ENCODE results near the gene PUS7.

DNA sequence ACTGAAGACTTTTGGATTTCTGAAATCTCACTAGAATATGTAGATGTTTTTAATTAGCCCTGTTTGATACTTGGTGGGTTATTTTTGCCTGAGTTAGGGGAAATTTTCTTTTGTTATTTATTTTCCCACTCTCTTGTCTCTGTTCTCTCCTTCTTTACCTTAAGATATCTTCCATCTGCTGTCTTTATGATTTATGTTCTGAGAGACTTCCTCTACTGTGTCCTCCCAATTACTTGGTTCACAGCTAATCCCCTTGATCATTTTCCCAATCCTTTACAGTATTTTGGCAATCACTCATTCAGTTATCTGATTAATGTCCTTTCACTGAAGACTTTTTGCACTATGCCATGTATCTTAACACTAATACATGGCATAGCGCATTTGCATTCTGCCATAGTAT is 83.8 kb downstream of the PUS7 start:
- TF ChIP-seq, protein P1, sequence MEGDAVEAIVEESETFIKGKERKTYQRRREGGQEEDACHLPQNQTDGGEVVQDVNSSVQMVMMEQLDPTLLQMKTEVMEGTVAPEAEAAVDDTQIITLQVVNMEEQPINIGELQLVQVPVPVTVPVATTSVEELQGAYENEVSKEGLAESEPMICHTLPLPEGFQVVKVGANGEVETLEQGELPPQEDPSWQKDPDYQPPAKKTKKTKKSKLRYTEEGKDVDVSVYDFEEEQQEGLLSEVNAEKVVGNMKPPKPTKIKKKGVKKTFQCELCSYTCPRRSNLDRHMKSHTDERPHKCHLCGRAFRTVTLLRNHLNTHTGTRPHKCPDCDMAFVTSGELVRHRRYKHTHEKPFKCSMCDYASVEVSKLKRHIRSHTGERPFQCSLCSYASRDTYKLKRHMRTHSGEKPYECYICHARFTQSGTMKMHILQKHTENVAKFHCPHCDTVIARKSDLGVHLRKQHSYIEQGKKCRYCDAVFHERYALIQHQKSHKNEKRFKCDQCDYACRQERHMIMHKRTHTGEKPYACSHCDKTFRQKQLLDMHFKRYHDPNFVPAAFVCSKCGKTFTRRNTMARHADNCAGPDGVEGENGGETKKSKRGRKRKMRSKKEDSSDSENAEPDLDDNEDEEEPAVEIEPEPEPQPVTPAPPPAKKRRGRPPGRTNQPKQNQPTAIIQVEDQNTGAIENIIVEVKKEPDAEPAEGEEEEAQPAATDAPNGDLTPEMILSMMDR (IDR thresholded peaks at IDR 0.05) = no peak
- TF ChIP-seq POLR2A (IDR thresholded peaks at IDR 0.05) = no peak

Measured in uterus (tissue), 2 donors.